Colonic mucosa (tissue), 4 donors: ENCODE measurements around the gene NTM. TPM values are rescaled to one million over a fixed set of nuclear protein-coding genes. Genes with fewer than 3 reads are reported as not detected.

Experiments
- DNase-seq: peaks from one replicate; pipeline ENCODE4 v3.0.0-alpha.2; 2020
- H3K27ac ChIP-seq: fragments of 200-600 bp; one replicate; pipeline ENCODE4 v1.8.0; 2021
- H3K27me3 ChIP-seq: fragments of 200-600 bp; one replicate; pipeline ENCODE4 v1.8.0; 2021
- H3K36me3 ChIP-seq: fragments of 200-600 bp; one replicate; pipeline ENCODE4 v1.8.0; 2021
- H3K4me1 ChIP-seq: fragments of 200-600 bp; one replicate; pipeline ENCODE4 v1.8.0; 2021; ENCODE audit warnings: mild to moderate bottlenecking
- H3K4me3 ChIP-seq: fragments of 200-600 bp; one replicate; pipeline ENCODE4 v1.8.0; 2021
- H3K9ac ChIP-seq, 2 donors: one replicate each; pipeline ENCODE4 v1.7.0; 2013; ENCODE audit warnings: control low read depth in 2 of 2, low read depth in 2 of 2, low read length in 2 of 2
- H3K9me3 ChIP-seq: fragments of 200-600 bp; one replicate; pipeline ENCODE4 v1.8.0; 2021
- intact Hi-C: fragments of 100-400 bp; cut with DNase I; formaldehyde crosslinking; loops from one replicate; pipeline ENCODE4 v1.14.1; 2022
- total RNA-seq, 2 donors: library from RNA; stranded (reverse); fragmentation: NEBNext Ultra II Directional in 1 of 2; extraction: Animal tissue kit (Norgen Biotek cat#: 25700) in 1 of 2; gene quantifications; one replicate each; pipeline ENCODE4 v1.2.1, GENCODE V29; 2021
- TF ChIP-seq, protein P1 (sequence below): fragments of 200-600 bp; IDR thresholded peaks from one replicate; pipeline ENCODE4 v1.8.0; 2022; ENCODE audit warnings: antibody characterized with exemption, mild to moderate bottlenecking
- donor health status: healthy.
- donor health status: DM: no; HTN: no; CAD: no.
- donor health status: DM: no; HTN: no; CAD: no.

The NTM gene
- total RNA-seq, 2 donors from 2014 or later, result 1.6 to 2.8 TPM

GRCh38 chr11:132131047-132131446 lies 760.6 kb downstream of the NTM start:
- no peak overlapping the region for H3K4me3 ChIP-seq
- intact Hi-C loops, result no loop called here

GRCh38 chr11:132131961-132132360 lies 761.5 kb downstream of the NTM start:
- H3K36me3 ChIP-seq, result no peaks in the 10 kb centered on the region
- H3K27ac ChIP-seq, result no peak overlapping the region
- no peaks in the 10 kb centered on the region for H3K9me3 ChIP-seq
- no peaks in the 10 kb centered on the region for H3K27me3 ChIP-seq
- H3K4me3 ChIP-seq, result no peak overlapping the region
- intact Hi-C loops, result no loop called here
- no peaks in the 10 kb centered on the region for H3K4me1 ChIP-seq
- no peak for DNase-seq
- TF ChIP-seq, protein P1, sequence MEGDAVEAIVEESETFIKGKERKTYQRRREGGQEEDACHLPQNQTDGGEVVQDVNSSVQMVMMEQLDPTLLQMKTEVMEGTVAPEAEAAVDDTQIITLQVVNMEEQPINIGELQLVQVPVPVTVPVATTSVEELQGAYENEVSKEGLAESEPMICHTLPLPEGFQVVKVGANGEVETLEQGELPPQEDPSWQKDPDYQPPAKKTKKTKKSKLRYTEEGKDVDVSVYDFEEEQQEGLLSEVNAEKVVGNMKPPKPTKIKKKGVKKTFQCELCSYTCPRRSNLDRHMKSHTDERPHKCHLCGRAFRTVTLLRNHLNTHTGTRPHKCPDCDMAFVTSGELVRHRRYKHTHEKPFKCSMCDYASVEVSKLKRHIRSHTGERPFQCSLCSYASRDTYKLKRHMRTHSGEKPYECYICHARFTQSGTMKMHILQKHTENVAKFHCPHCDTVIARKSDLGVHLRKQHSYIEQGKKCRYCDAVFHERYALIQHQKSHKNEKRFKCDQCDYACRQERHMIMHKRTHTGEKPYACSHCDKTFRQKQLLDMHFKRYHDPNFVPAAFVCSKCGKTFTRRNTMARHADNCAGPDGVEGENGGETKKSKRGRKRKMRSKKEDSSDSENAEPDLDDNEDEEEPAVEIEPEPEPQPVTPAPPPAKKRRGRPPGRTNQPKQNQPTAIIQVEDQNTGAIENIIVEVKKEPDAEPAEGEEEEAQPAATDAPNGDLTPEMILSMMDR, result no peak
- H3K9ac ChIP-seq, result no peak overlapping the region

More at GRCh38 chr11:132131047-132131446, 760.6 kb downstream of the NTM start:
- H3K27me3 ChIP-seq, result no peaks in the 10 kb centered on the region
- H3K27ac ChIP-seq, result no peak overlapping the region
- no peaks in the 10 kb centered on the region for H3K4me1 ChIP-seq
- H3K9ac ChIP-seq, result no peak overlapping the region
- H3K9me3 ChIP-seq, result no peaks in the 10 kb centered on the region
- TF ChIP-seq, protein P1, result no peak
- DNase-seq, result no peak
- H3K36me3 ChIP-seq, result no peaks in the 10 kb centered on the region

- DNase-seq, result no peak
- Histone ChIP-seq H3K27ac (no peak overlapping the region), H3K36me3 (no peaks in the 10 kb centered on the region), H3K9me3 (no peaks in the 10 kb centered on the region), H3K4me1 (no peaks in the 10 kb centered on the region), H3K9ac (no peak overlapping the region), H3K27me3 (no peaks in the 10 kb centered on the region), H3K4me3 (no peak overlapping the region)
- TF ChIP-seq, protein P1, result no peak
- intact Hi-C loops, result no loop called here
These were observed 763.9 kb downstream of the NTM start for GRCh38 chr11:132134322-132134721.

DNA sequence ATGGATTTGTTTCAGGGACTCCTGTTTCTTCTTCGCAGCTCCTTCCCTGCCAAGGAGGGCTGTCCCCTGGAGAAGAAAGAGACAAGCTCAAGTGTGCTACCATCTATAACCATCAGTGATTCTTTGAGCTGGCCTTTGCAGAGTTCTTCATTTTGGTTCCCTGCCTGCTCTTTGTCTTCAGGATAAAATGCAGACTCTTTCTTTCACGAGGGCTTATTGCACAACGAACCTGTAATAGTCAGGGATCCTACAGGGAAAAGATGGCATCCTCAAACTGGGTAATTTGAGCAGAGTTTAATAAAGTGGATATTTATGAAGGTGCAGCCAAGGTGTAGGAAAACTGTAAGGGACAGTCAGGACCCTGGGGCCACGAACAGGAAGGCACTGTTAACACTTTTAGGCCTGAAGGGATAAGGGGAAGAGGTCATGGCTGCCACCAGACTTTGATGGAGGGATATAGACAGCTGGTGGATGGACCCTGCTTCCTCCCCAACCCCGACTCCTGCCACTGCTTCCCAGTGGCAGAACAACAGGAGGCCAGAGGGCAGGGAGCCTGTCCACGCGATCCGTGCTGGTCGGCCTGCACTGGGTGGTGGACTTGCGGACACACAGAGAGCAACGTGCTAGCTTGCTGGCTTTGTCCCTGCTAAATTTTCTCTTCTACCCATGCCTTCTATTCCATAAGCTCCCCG lies 767.0 kb downstream of the NTM start:
- no peak overlapping the region for H3K9ac ChIP-seq
- intact Hi-C loops, result no loop called here
- H3K4me1 ChIP-seq, result no peaks in the 10 kb centered on the region
- no peak for DNase-seq
- H3K4me3 ChIP-seq, result no peak overlapping the region
- H3K36me3 ChIP-seq, result no peaks in the 10 kb centered on the region
- no peaks in the 10 kb centered on the region for H3K9me3 ChIP-seq
- no peaks in the 10 kb centered on the region for H3K27me3 ChIP-seq
- TF ChIP-seq, protein P1, result no peak
- no peak overlapping the region for H3K27ac ChIP-seq

GRCh38 chr11:132137981-132138313 lies 767.5 kb downstream of the NTM start:
- no peak for DNase-seq
- intact Hi-C loops, result no loop called here
- no peak overlapping the region for H3K9ac ChIP-seq
- H3K4me3 ChIP-seq, result no peak overlapping the region
- H3K4me1 ChIP-seq, result no peaks in the 10 kb centered on the region
- TF ChIP-seq, protein P1, result no peak
- no peak overlapping the region for H3K27ac ChIP-seq
- H3K27me3 ChIP-seq, result no peaks in the 10 kb centered on the region
- no peaks in the 10 kb centered on the region for H3K36me3 ChIP-seq
- no peaks in the 10 kb centered on the region for H3K9me3 ChIP-seq
